Erythroblast (primary cell): ENCODE data around the gene EDA2R.

Experiments
- GATA1 ChIP-seq: IDR thresholded peaks from 2 replicates; pipeline ENCODE4 v1.6.1; 2011; ENCODE audit warnings: low read depth, mild to moderate bottlenecking, control low read depth, low read length, moderate library complexity
- POLR2A ChIP-seq: IDR thresholded peaks from 2 replicates; pipeline ENCODE4 v1.6.1; 2011; ENCODE audit warnings: mild to moderate bottlenecking, low read length

DNA sequence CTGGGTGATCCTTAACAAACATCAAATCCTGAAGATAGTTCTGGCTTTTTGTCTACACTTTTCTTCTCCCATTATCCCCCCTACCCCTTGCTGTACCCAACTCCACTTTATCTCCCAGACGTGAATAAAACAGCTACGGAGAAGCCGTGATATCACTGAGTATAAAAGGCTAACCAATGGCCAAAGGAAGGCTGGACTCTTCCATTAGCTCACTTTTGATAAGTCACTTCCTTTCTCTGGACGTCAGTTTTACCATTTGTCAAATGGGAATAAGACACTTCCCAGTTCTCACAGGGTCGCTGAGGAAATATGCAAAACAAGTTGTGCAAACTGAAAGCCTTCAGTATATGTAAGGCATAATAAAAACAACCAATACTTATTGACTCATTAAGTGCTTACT, 38.6 kb upstream of the EDA2R start:
- TF ChIP-seq POLR2A: no peak
- no peak for TF ChIP-seq GATA1
